ENCODE measurements around the gene CDYL2.

DNA sequence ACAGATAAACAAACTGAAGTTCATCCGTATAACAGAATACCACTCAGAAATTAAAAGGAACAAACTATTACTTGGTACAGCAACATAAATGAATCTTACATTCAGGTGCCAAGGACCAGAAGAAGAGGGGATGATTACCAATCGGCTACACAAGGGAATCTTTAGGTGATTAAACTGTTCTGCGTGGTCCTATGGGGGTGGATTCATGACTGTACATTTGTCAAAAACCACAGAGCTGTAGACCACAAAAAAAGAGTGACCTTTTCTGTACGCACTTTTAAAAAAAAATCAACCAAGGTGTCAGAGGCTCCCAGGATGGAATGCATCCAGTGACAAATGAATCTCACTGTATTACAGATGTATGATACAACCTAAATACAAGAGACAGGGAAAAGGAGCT lies 110.8 kb downstream of the CDYL2 start:
- TF ChIP-seq, protein P1, sequence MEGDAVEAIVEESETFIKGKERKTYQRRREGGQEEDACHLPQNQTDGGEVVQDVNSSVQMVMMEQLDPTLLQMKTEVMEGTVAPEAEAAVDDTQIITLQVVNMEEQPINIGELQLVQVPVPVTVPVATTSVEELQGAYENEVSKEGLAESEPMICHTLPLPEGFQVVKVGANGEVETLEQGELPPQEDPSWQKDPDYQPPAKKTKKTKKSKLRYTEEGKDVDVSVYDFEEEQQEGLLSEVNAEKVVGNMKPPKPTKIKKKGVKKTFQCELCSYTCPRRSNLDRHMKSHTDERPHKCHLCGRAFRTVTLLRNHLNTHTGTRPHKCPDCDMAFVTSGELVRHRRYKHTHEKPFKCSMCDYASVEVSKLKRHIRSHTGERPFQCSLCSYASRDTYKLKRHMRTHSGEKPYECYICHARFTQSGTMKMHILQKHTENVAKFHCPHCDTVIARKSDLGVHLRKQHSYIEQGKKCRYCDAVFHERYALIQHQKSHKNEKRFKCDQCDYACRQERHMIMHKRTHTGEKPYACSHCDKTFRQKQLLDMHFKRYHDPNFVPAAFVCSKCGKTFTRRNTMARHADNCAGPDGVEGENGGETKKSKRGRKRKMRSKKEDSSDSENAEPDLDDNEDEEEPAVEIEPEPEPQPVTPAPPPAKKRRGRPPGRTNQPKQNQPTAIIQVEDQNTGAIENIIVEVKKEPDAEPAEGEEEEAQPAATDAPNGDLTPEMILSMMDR (conservative IDR thresholded peaks at IDR 0.05 in 1 of 2, IDR thresholded peaks at IDR 0.05 in 1 of 2; ENCODE audit: extremely low read depth in 1 of 2, insufficient read depth in 1 of 2, low read depth in 1 of 2, low read length in 2 of 2), result no peak
- TF ChIP-seq EZH2 (IDR thresholded peaks at IDR 0.05; ENCODE audit: borderline replicate concordance, low read length), result no peak
